GM12891 (cell line): Measurements from ENCODE around the gene ANAPC2.

ENCODE experiments used
- DNase-seq: peaks from one replicate; pipeline ENCODE4 v3.0.0; 2011; ENCODE audit warnings: low spot score; ENCODE audit not compliant: insufficient read length
- FAIRE-seq: peaks from 2 replicates; lab custom pipeline; 2011; peaks lifted over from hg19 to GRCh38; lab: Jason Lieb, UNC
- PAX5 ChIP-seq: IDR thresholded peaks from 2 replicates; pipeline ENCODE4 v1.6.1; 2011; ENCODE audit warnings: low read length, moderate library complexity, mild to moderate bottlenecking; ENCODE audit not compliant: insufficient read depth, severe bottlenecking
- POLR2A ChIP-seq: IDR thresholded peaks from 2 replicates; pipeline ENCODE4 v1.6.1; 2011; ENCODE audit warnings: low read depth, low read length, control low read depth
- POLR2AphosphoS5 ChIP-seq: IDR thresholded peaks from 2 replicates; pipeline ENCODE4 v1.6.1; 2011; ENCODE audit warnings: low read depth, low read length, control low read depth
- POU2F2 ChIP-seq: IDR thresholded peaks from 2 replicates; pipeline ENCODE4 v1.6.1; 2011; ENCODE audit warnings: low read depth, mild to moderate bottlenecking, control low read depth, low read length, moderate library complexity
- SPI1 ChIP-seq: IDR thresholded peaks from 2 replicates; pipeline ENCODE4 v1.6.1; 2011; ENCODE audit warnings: low read depth, low read length, control low read depth
- TAF1 ChIP-seq: IDR thresholded peaks from 2 replicates; pipeline ENCODE4 v1.6.1; 2011; ENCODE audit warnings: low read depth, low read length, control low read depth

Gene ANAPC2

GRCh38 chr9:137226338-137227053 lies 38.1 kb upstream of the ANAPC2 start:
- no peak for TF ChIP-seq POLR2AphosphoS5
- no peak for TF ChIP-seq TAF1
- no peak for TF ChIP-seq POU2F2
- TF ChIP-seq SPI1 = no peak
- TF ChIP-seq PAX5 = no peak
- no peak for TF ChIP-seq POLR2A
- DNase-seq = no peak
- FAIRE-seq = peak; percentile 35

- no peak for DNase-seq
- FAIRE-seq = no peak
- TF ChIP-seq POLR2AphosphoS5 (no peak), POU2F2 (no peak), TAF1 (no peak)
Measured at GRCh38 chr9:137225699-137226331, 37.5 kb upstream of the ANAPC2 start.

- DNase-seq (no peak), FAIRE-seq (no peak)
- TF ChIP-seq PAX5 (no peak), POLR2AphosphoS5 (no peak), TAF1 (no peak), POU2F2 (no peak), SPI1 (no peak)
Measured at GRCh38 chr9:137224830-137225694, 36.7 kb upstream of the ANAPC2 start, which contains the start of gene CYSRT1. CYSRT1 (plus strand) TSS chr9:137225174; CDS start chr9:137225622, 448 bp downstream.

- DNase-seq = peak; percentile 99
- TF ChIP-seq SPI1 (peak; percentile 34; the same call in 1 of the 2 replicates), POLR2AphosphoS5 (peak; percentile 77), PAX5 (no peak), TAF1 (peak; percentile 76), POU2F2 (0 out of 2 replicates have a peak, but pooled peaks have one; percentile 29), POLR2A (peak; percentile 80)
- peak; percentile 98 for FAIRE-seq
Measured at GRCh38 chr9:137223078-137223970, 35.0 kb upstream of the ANAPC2 start.

- TF ChIP-seq POU2F2 = no peak
- no peak for TF ChIP-seq SPI1
- no peak for TF ChIP-seq PAX5
- no peak for TF ChIP-seq POLR2AphosphoS5
- TF ChIP-seq POLR2A = no peak
- no peak for TF ChIP-seq TAF1
- FAIRE-seq (peak; percentile 81), DNase-seq (no peak)
Measured at GRCh38 chr9:137222190-137223077, 34.1 kb upstream of the ANAPC2 start, which contains the start of gene RNF208. RNF208 (minus strand) TSS chr9:137222240; CDS start chr9:137221212, 1,028 bp downstream.

GRCh38 chr9:137221506-137222111 lies 33.2 kb upstream of the ANAPC2 start:
- FAIRE-seq = no peak
- TF ChIP-seq POLR2A (no peak), POU2F2 (no peak), PAX5 (no peak), POLR2AphosphoS5 (no peak), TAF1 (no peak), SPI1 (no peak)
- DNase-seq = no peak

GRCh38 chr9:137221095-137221505 lies 32.7 kb upstream of the ANAPC2 start:
- DNase-seq (no peak), FAIRE-seq (no peak)
- TF ChIP-seq POLR2A (no peak), SPI1 (no peak), TAF1 (no peak), PAX5 (no peak), POU2F2 (no peak), POLR2AphosphoS5 (no peak)
